Activated CD8-positive, alpha-beta T cell treated with anti-CD3 and anti-CD28 coated beads for 36 hours (primary cell): ENCODE data around the gene PRDX4. TPM values are rescaled to one million over a fixed set of nuclear protein-coding genes. Genes with fewer than 3 reads are reported as not detected.
A peak's percentile ranks its signal among the peaks of the same experiment; 100 is the strongest.

Experiments
- ATAC-seq: fragments of 200-7000 bp; cut with Tn5 transposase; one replicate; pipeline ENCODE4 v1.10.0; 2021; ENCODE audit warnings: mild to moderate bottlenecking, moderate library complexity
- CTCF ChIA-PET: fragments of 350-600 bp; sonication (Branson Sonifier 250); formaldehyde crosslinking; loops from one replicate; lab custom pipeline; 2021; ENCODE audit warnings: antibody characterized with exemption; lab: Charles Lee
- POLR2A ChIA-PET: fragments of 350-600 bp; sonication (Branson Sonifier 250); formaldehyde crosslinking; loops from one replicate; lab custom pipeline; 2021; ENCODE audit warnings: antibody characterized with exemption; lab: Charles Lee
- DNase-seq: peaks from one replicate; pipeline ENCODE4 v3.0.0-alpha.2; 2020
- H3K27ac Mint-ChIP-seq: one replicate; pipeline ENCODE4 v1.8.0; 2021; ENCODE audit warnings: mild to moderate bottlenecking, mixed read lengths
- H3K27me3 Mint-ChIP-seq: one replicate; pipeline ENCODE4 v1.8.0; 2021; ENCODE audit warnings: mixed read lengths
- H3K36me3 Mint-ChIP-seq: one replicate; pipeline ENCODE4 v1.8.0; 2021; ENCODE audit warnings: low read depth, mixed read lengths
- H3K4me1 Mint-ChIP-seq: one replicate; pipeline ENCODE4 v1.8.0; 2021; ENCODE audit warnings: low read depth, mixed read lengths
- H3K4me3 Mint-ChIP-seq: one replicate; pipeline ENCODE4 v1.8.0; 2021; ENCODE audit warnings: mild to moderate bottlenecking, moderate library complexity, mixed read lengths
- H3K9me3 Mint-ChIP-seq: one replicate; pipeline ENCODE4 v1.8.0; 2021; ENCODE audit warnings: mixed read lengths
- CTCF ChIP-seq: fragments of 200-600 bp; IDR thresholded peaks from one replicate; pipeline ENCODE4 v1.8.0; 2022; ENCODE audit warnings: antibody characterized with exemption, mild to moderate bottlenecking
- intact Hi-C: fragments of 100-400 bp; cut with micrococcal nuclease; formaldehyde crosslinking; loops from one replicate; pipeline ENCODE4 v1.10.0; 2022
- total RNA-seq, 2 experiments: library from RNA; stranded (reverse); gene quantifications; one replicate each; pipeline ENCODE4 v1.2.3, GENCODE V29; 2021

Gene PRDX4
- total RNA-seq, 2 experiments from 2014 or later: 39.6 to 42.0 TPM

GRCh38 chrX:23631136-23631535 is 36.2 kb upstream of the PRDX4 start:
- POLR2A ChIA-PET: no interaction called here
- ATAC-seq: no peak
- Mint-ChIP-seq H3K27ac (no peak overlapping the region), H3K4me3 (no peak overlapping the region), H3K36me3 (no peaks in the 10 kb centered on the region), H3K27me3 (peaks cover 1% of the 10 kb centered on the region), H3K4me1 (no peaks in the 10 kb centered on the region), H3K9me3 (no peaks in the 10 kb centered on the region)
- intact Hi-C loops: no loop called here
- TF ChIP-seq CTCF: no peak
- DNase-seq: no peak
- CTCF ChIA-PET: no interaction called here

- ATAC-seq (no peak), DNase-seq (no peak)
- Mint-ChIP-seq H3K9me3 (no peaks in the 10 kb centered on the region), H3K27ac (no peak overlapping the region), H3K36me3 (no peaks in the 10 kb centered on the region), H3K4me1 (no peaks in the 10 kb centered on the region), H3K4me3 (no peak overlapping the region), H3K27me3 (no peaks in the 10 kb centered on the region)
- peak; percentile 20 for TF ChIP-seq CTCF
- intact Hi-C loops: no loop called here
- POLR2A ChIA-PET: no interaction called here
- CTCF ChIA-PET: no interaction called here
Measured at GRCh38 chrX:23633834-23634580, 33.3 kb upstream of the PRDX4 start.

GRCh38 chrX:23637187-23637586 is 30.1 kb upstream of the PRDX4 start:
- Mint-ChIP-seq H3K36me3 (no peaks in the 10 kb centered on the region), H3K27me3 (no peaks in the 10 kb centered on the region), H3K9me3 (peaks cover 4% of the 10 kb centered on the region), H3K27ac (no peak overlapping the region), H3K4me1 (no peaks in the 10 kb centered on the region), H3K4me3 (no peak overlapping the region)
- no peak for TF ChIP-seq CTCF
- DNase-seq (no peak), ATAC-seq (no peak)
- ChIA-PET CTCF (no interaction called here), POLR2A (no interaction called here)
- intact Hi-C loops: no loop called here

- intact Hi-C loops: no loop called here
- H3K4me1 Mint-ChIP-seq: no peaks in the 10 kb centered on the region
Measured at GRCh38 chrX:23643020-23643419, 24.3 kb upstream of the PRDX4 start.

More at GRCh38 chrX:23643020-23643419, 24.3 kb upstream of the PRDX4 start:
- Mint-ChIP-seq H3K4me3 (no peak overlapping the region), H3K27ac (no peak overlapping the region), H3K27me3 (no peaks in the 10 kb centered on the region), H3K36me3 (no peaks in the 10 kb centered on the region), H3K9me3 (peaks cover 4% of the 10 kb centered on the region)
- DNase-seq (no peak), ATAC-seq (no peak)
- no peak for TF ChIP-seq CTCF
- ChIA-PET POLR2A (no interaction called here), CTCF (no interaction called here)
